NCI-H2196 (cell line): ENCODE measurements around the gene RUFY1.
"Not testable (repeated sequence)": the region's sequence is repeated elsewhere in the genome, so short reads cannot be mapped to it uniquely, and the experiment has no call there.

ENCODE experiments used
- DNase-seq: peaks from one replicate; lab custom pipeline; 2025; ENCODE audit not compliant: unreplicated experiment; lab: John Stamatoyannopoulos, UW

Gene RUFY1

DNA sequence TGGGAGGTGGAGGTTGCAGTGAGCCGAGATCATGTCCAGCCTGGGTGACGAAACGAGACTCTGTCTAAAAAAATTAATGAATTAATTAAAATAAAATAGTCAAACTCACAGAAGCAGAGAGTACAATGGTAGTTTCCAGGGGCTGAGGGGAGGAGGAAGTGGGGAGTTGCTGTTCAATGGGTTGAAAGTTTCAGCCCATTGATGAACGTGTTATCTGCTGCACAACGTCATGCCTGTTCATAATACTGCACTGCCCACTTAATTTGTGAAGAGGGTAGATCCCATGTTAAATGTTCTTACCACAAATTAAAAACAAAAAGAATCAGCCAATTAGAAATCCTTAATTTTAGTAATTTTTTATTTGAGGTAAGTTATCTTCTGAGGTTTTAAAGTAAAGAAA, 16.4 kb upstream of the RUFY1 start:
- DNase-seq = no peak

DNA sequence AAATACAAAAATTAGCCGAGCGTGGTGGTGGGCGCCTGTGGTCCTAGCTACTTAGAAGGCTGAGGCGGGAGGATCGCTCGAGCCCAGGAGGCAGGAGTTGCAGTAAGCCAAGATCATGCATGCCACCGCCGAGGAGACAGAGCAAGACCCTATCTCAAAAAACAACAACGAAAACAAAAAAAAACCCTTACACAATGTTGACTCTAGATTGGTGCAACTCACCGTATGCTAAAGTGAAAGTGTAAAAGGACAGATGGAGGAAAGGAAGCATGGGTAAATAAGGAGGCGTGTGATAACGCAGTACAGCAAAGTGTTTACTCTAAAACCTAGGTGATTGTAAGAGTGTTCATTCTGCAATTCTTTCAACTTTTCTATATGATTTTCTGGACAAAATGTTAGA, 15.9 kb upstream of the RUFY1 start:
- DNase-seq = no peak

DNA sequence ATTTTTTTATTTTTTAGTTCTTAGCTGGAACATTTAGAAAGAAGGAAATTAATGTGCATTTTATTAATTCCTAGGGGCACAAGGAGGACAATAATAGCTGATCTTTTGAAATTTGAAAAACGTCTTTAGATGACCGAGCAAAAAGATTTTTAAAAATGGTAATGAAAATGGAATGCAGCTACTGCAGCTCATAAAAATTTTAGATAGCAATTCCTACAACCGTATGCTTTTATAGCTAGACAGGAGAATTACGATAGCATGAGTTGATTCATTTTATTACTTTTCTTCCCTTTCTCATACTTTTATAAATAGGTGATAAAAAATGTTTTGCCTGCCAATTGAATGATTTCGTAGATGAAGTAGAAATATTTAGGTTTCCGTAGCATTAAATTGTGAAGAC, 13.7 kb upstream of the RUFY1 start:
- DNase-seq = no peak

DNA sequence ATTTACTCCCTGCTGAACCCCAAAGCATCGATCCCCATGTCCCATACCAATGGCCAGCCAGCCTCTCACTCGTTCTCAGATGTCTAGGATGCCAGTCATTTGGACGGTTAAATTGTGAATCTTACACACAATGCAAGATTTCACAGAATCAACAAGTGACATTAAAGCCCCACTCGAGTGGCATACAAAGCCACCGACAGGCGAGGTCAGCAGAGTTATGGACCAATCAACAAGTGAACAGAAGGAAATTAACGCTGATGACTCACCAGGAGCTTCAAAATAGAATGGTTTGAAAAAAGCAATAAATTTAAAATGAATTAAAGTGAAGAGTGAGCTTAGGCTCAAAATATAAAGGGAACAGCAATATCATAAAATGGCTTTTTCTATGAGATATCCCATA, 8.2 kb upstream of the RUFY1 start:
- no peak for DNase-seq

DNA sequence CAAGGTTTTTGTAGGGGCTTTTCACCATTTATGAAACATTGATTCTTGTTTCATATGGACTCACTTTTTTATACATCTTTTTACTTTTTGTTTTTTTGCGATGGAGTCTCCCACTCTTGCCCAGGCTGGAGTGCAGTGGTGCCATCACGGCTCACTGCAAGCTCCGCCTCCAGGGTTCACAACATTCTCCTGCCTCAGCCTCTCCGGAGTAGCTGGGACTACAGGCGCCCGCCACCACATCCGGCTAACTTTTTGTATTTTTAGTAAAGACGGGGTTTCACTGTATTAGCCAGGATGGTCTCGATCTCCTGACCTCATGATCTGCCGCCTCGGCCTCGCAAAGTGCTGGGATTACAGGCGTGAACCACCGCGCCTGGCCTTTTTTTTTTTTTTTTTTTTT, 7.1 kb upstream of the RUFY1 start:
- not testable (repeated sequence) for DNase-seq

DNA sequence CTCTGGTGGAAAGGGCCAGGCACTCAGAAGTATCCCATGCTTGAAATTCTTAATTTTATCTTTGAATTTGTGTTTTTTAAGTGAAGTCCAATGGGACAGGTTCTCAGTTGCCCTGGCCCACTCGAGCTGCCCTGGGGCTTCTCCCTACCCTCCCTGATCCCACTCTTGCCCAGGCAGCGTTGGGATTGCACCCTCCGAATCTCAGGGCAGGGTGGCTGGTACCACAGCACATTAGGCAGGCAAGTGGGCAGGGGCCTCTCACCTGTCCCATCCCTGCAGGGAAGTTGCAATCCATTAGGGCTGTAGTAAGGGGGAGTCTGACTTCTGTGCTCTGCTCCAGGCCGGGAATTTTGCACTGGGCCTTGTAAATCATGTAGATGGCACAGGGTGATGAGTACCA, 2.7 kb downstream of the RUFY1 start:
- DNase-seq = no peak

DNA sequence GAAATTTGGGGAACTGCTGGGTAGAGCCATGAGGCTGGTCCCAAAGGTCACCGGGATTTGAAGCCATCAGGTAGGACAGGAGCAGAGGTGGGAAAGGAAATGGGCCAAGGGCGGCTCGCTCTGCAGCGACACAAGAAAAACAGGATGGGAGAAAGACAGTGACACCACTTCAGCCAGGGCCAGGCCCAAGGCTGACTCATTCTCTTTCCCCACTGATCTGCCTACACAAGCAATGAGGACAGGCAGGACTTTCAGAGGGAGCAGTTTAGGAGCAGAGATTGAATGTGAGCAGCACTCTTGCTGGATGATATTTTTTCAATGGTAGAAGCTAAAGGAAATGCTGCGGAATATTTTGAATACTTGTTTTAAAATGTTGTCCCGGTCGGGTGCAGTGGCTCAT, 3.5 kb downstream of the RUFY1 start:
- DNase-seq = no peak

DNA sequence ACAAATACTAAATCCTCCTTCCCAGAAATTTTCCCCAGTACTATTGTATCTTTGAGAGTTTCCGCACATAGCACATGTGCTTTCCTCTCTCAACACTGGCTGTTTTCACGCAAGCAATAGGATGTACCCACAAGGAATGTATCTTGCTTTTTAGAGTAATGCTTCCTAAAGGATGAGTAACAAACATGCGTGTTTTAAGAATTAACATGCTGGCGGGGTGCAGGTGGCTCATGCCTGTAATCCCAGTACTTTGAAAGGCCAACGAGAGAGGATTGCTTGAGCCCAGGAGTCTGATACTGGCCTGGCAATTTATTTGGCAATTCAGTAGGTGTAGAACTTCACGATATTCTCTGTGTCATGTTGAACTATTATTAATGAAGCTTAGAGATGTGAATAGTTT, 4.6 kb downstream of the RUFY1 start:
- no peak for DNase-seq

DNA sequence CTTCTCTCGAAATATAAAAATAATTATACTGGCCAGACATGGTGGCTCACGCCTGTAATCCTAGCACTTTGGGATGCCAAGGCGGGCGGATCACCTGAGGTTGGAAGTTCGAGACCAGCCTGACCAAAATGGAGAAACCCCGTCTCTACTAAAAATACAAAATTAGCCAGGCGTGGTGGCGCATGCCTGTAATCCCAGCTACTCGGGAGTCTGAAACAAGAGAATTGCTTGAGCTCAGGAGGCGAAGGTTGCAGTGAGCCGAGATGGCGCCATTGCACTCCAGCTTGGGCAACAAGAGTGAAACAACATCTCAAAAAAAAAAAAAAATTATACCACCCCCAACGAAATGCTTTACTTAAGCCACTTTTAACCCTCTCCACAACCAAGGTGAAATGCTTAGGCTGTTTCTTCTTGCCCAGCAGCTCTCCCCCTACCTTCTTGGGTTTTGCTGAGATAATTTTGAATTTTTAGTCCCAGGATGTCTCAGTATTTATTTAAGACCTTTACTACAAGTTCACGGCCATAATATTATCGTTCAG, 8.0 kb downstream of the RUFY1 start:
- DNase-seq = not testable (repeated sequence)

DNA sequence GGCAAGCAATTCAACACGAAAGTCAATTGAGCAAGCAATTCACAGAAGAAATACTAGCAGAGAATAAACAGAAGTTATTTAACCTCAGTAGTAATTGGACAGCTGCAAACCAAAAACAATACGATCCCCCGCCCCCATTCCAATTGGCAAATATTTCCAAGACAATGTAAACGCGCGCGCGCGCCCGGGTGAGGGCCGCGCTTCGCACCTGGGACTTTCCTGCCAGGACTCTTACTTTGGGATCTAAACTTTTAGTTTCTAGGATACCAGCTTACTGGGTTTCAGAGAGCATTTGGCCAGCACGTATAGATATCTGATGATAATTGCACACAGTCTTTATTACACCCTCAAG, 8.6 kb downstream of the RUFY1 start:
- peak; percentile 56 for DNase-seq

DNA sequence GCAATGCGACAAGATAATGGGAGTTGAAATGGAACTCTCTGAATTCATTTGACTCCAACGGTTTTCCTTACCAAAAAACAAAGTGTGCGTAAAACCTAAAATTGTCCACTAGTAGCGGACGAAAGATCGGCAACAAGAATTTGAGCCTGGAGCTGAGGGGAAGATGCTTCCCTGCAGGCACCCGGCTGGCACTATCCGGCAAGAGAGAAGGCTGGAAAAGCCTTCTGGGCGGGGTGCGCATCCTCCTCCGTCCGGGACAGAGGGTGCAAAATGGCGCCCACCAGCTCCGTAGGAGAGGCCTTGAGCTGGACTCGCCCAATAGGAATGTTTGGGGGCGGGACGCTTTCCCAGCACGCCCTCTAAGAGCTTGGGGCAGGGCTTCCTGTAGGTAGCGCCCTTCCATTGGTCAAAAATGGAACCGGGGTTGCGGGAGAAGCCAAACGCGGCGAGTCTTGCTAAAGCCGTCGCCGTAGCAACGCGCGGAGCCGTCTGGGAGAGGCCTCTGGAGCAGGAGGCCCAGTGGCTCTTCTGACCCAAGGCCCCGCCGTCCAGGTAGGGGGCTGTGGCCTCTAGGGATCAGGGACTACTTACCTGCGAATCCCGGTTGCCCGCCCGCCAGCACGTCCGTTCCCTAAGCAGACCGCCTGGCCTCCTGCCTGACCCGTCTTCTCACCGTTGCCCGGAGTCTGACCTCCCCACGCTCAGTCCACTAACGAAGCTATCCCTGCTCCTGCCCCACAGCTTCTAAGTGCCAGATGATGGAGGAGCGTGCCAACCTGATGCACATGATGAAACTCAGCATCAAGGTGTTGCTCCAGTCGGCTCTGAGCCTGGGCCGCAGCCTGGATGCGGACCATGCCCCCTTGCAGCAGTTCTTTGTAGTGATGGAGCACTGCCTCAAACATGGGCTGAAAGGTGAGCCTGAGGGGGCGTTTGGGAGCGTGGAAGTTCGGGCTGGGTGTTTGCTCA, 9.2 kb downstream of the RUFY1 start:
- DNase-seq = peak; percentile 99

DNA sequence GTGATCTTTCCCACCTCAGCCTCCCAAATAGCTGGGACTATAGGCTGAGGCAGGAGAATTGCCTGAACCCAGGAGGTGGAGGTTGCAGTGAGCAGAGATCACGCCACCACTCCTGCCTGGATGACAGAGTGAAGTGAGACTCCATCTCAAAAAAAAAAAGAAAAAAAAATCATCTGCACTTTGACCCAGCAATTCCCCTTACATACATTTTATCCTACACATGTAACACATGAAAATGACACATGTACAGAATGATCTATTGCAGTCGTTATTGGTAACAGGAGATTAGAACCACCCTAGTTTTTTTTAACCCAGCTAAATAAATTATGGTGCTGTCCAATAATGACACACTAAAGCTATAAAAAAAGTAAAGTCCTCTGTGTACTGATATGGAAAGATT, 14.2 kb downstream of the RUFY1 start:
- no peak for DNase-seq

DNA sequence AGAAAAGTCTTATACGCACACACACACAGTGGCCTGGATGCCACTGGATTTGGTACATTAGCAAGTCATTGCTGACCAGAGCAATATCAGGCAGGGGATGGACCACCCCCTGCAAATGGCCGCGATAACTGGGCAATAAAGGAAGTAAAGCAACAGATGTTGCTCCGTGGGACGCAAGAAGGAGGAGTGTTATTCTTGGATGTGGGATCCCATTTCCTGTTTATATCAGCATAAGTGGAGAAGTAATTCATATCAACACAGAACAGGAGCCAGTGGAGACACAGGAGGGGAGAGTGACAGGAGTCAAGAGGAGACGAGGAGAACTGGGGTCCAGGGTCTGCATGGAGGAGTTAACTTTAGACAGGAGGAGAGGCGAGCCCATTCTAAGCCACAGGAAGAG, 18.4 kb downstream of the RUFY1 start:
- no peak for DNase-seq

DNA sequence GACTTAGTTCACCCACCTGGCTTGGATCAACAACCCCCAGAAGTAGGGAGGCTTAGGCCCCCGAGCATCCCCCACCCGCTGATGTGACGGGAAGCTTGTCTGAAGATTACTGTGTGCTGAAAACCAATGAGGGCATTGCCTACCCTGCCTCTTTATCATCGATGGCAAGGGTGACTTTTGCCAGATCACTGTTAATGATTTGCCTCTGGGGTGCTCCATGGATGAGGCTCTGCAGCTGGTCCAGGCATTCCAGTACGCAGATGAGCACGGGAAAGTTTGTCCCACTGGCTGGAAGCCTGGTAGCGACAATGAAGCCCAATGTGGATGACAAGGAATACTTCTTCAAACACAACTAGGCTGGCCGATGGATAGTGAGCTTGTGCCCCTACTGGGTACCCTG, 22.0 kb downstream of the RUFY1 start:
- DNase-seq = no peak

DNA sequence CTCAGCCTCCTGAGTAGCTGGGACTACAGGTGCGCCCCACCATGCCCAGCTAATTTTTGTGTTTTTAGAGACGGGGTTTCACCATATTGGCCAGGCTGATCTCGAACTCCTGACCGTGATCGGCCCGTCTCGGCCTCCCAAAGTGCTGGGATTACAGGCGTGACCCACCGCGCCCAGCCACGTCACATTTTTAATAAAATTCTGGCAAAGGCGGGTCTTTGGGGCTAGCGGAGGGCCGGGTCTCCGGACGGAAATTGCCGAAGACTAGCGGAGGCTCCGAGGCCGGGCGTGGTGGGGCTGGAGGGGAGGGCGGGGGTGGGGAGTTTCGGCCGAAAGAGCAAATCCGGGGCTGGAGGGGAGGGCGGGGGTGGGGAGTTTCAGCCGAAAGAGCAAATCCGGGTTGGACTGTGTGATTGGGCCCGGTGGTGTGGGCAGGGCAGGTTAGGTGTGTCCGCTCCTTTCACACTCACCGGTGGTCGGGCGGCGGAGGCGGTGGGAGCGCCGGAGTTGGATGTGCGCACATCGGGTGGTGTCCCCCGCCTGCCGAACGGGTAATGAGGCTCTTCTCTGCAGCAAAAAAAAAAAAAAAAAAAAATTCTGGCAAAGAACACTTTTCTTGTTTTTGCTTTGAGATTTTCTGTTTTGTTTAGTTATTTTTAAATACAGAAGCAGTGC, 27.1 kb downstream of the RUFY1 start:
- no peak for DNase-seq

DNA sequence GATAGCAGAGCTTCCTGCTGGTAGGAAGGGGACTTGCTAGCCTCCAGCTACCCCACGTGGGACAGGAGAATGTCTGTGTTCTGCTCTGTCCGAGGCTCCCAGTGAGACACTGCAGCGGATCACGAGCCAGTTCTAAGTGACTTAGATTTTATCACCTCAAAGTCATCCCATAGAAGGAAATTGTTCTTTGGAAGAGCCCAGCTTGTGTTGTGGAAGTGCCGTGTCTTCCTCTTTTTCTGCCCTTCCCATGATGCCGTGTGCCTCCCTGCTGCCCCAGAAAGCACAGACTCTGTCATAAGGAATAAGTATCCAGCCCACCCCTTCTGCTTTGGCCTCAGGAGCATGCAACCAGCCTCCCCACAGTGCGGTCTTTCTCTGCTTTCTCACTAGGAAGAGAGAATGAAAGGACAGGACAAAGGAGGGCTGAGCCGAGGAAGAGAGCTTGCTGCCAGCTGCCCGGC, 35.6 kb downstream of the RUFY1 start:
- no peak for DNase-seq

DNA sequence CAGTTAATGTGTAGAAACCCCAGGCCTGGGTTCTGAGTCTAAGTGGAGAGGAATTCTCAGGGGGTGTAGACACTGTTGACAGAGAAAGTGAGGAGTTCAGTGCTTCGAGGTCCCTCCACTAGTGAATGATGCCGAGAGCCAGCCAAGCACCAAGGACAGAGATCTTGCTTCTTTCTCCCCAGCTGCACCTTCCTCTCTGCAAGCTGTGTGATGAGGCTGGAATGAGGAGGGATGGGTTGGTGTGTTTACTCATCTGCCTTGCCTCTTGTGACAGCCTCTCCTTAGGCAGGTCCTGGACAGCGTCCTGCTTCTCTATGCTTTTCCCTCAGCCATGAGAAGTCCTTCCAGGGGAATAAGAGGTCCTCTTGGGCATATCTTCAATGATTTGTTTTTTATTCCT, 37.8 kb downstream of the RUFY1 start:
- DNase-seq = no peak

DNA sequence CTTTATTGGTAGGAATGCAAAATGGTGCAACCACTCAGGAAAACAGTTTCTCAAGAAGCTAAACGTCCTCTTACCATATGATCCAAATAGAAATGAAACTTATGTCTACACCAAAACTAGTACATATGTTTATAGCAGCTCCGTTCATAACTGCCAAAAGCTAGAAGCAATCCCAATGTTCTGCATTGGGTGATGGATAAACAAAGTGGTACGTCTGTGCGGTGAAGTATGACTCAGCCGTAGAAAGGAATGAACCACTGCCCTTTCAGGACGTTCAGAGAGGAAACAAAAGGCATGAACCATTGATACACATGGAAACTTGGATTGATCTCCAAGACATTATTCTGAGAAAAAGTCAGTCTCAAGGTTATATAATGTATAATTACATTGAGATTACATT, 45.6 kb downstream of the RUFY1 start:
- no peak for DNase-seq

DNA sequence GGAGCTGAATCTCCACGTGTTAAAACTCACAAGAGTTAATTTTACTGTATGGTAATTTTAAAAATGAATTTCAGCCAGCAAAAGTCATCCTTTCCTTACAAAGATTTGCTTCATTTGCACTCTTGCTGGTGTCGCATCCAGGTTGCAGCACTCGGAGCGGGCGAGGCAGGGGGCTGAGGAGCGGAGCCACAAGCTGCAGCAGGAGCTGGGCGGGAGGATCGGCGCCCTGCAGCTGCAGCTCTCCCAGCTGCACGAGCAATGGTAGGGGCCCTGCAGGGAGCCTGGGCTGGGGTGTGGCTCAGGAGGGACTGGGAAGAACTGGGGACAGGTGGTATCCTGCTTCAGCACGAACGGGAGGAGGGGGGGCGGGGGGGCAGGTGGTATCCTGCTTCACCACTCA, 46.1 kb downstream of the RUFY1 start:
- DNase-seq = no peak

DNA sequence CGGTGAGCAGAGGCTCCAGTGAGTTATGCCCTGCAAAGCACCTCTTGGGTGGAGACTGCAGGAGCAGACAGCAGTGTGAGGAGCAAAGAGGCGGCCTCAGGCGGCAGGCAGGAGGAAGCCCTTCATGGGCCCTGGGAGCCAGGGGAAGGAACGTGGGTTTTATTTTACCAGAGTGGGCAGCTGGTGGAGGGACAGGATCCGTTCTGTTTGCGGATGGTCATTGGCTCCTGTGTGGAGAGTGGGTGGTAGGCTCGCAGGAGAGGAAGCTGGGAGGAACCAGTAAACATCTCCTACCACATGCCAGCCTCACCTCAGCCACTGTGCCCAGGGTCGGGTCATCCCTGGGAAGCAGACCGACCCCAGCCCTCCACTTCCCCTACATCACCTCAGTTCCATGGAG, 48.7 kb downstream of the RUFY1 start:
- DNase-seq = no peak

DNA sequence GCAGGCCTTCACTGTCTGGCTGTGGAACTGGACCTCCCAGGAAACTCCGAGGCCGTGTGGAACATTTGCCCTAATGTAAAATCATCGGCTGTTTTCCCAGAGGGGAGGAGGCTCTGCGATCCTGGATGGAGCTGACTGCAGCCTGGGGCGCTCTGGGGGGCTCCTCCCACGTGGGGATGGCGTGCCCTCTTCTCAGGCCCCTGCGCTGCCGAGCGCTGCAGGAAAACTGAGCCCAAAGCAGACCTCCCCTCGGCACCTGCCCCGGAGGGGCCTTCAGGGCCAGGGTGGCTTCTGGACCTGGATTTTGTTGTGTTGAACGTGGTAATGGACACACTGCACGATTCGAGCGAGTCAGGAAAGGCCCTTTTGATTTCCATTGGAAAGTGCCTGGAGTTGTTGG, 49.2 kb downstream of the RUFY1 start:
- no peak for DNase-seq

DNA sequence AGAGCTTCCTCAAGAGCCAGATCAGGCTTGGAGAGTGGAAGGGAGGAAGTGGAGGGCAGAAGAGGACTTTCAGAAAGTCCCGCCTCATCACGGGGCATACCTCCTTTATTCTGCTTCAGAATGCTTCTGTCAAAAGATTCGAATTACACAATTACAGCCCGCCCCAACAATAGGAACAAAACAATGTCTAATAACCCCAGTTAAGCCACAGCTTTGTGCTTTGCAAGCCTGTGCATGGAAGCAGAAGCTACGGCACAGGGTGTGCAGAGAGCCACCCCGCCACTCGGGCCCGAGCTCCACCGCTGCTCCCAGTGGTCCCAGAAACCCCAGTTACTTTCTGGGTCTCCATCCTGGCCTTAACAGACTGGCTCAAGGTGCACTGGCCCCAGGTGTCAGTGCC, 49.6 kb downstream of the RUFY1 start:
- no peak for DNase-seq
